ENCODE data around the gene PAQR8. TPM values are rescaled to one million over a fixed set of nuclear protein-coding genes. Genes with fewer than 3 reads are reported as not detected.

Gene PAQR8
- total RNA-seq, 1 donor from 2014 or later = 9.5 TPM

DNA sequence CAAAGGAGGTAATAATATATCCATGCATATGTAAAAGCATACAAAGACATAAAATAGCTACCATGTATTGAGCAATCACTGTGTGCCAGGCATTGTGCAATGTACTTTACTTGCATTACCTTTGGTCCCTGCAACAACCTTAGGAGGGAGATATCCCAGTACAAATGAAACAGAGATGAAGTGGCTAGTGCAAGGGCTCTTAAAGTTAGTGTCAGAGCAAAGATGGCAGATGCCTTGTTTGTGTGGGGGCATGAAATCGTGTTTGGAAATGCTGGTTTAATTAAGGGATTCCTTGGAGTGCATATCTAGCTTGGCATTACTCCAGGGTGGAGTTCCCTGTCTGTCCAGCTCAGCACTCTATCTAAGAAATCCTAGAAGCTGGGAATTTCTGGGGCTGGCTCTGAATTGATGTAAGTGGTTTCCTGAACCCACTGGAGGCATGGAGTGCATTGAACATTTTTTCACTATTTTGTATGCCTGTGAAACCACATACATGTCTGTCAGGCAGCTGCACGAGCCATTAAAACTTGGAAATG, 9.8 kb downstream of the PAQR8 start:
- H3K27ac Mint-ChIP-seq = no peak overlapping the region
- no peaks in the 10 kb centered on the region for H3K4me1 Mint-ChIP-seq
- H3K9me3 Mint-ChIP-seq = peaks cover 7% of the 10 kb centered on the region
- H3K4me3 Mint-ChIP-seq = no peak overlapping the region
- no peaks in the 10 kb centered on the region for H3K27me3 Mint-ChIP-seq (ENCODE audit: low read depth)
- DNase-seq (ENCODE audit: low spot score in 2 of 2, unreplicated experiment in 2 of 2) = no peak
- TF ChIP-seq, protein P1, sequence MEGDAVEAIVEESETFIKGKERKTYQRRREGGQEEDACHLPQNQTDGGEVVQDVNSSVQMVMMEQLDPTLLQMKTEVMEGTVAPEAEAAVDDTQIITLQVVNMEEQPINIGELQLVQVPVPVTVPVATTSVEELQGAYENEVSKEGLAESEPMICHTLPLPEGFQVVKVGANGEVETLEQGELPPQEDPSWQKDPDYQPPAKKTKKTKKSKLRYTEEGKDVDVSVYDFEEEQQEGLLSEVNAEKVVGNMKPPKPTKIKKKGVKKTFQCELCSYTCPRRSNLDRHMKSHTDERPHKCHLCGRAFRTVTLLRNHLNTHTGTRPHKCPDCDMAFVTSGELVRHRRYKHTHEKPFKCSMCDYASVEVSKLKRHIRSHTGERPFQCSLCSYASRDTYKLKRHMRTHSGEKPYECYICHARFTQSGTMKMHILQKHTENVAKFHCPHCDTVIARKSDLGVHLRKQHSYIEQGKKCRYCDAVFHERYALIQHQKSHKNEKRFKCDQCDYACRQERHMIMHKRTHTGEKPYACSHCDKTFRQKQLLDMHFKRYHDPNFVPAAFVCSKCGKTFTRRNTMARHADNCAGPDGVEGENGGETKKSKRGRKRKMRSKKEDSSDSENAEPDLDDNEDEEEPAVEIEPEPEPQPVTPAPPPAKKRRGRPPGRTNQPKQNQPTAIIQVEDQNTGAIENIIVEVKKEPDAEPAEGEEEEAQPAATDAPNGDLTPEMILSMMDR (IDR thresholded peaks at IDR 0.05; ENCODE audit: unreplicated experiment) = no peak
- peaks cover 17% of the 10 kb centered on the region for H3K36me3 Mint-ChIP-seq

DNA sequence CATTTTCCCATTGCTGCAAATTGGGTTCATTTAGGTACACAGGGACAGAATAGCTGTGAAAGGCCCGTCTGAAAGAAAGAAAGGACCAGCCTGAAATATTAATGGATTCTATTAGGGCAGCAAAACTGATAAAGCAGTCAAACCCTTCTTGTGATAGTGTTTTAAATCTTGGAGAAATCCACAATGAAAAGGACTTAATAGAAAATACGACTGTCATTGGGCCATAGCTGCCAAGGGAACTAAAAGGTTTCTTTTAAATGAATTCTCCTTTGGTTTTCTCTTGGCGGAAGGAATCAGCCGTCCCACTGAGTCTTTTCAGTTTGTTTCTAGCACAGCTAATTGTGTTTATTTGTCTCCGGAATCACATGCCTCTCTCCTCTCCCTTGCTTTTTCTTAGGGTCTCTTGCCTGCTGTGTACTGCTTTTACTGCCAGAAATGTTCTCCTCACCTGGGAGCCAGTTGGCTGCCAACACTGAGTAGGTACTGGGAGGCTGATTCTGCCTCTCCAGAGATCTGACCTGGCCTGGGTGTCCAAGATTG, 11.3 kb downstream of the PAQR8 start:
- H3K4me3 Mint-ChIP-seq = no peak overlapping the region
- H3K27me3 Mint-ChIP-seq (ENCODE audit: low read depth) = no peaks in the 10 kb centered on the region
- TF ChIP-seq, protein P1 (IDR thresholded peaks at IDR 0.05; ENCODE audit: unreplicated experiment) = no peak
- H3K9me3 Mint-ChIP-seq = peaks cover 10% of the 10 kb centered on the region
- no peak overlapping the region for H3K27ac Mint-ChIP-seq
- peaks cover 12% of the 10 kb centered on the region for H3K36me3 Mint-ChIP-seq
- H3K4me1 Mint-ChIP-seq = no peaks in the 10 kb centered on the region
- DNase-seq (ENCODE audit: low spot score in 2 of 2, unreplicated experiment in 2 of 2) = no peak

DNA sequence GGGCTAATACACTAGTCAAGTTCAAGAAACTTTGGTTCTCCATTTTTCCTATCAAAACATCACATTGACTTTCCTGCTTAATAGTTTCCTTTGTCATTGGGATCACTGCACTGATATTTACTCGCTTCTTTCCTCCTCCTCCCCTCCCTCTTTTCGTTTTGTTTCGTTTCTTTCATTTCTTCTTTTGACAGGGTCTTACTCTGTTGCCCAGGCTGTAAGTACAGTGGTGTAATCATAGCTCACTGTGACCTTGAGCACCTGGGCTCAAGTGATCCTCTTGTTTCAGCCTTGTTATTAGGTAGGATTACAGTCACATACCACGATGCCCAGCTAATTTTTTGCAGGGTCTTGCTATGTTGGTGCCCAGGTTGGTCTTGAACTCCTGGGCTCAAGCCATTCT, 12.3 kb downstream of the PAQR8 start:
- H3K27ac Mint-ChIP-seq = no peak overlapping the region
- peaks cover 13% of the 10 kb centered on the region for H3K9me3 Mint-ChIP-seq
- no peaks in the 10 kb centered on the region for H3K27me3 Mint-ChIP-seq (ENCODE audit: low read depth)
- no peak for DNase-seq (ENCODE audit: low spot score in 2 of 2, unreplicated experiment in 2 of 2)
- TF ChIP-seq, protein P1 (IDR thresholded peaks at IDR 0.05; ENCODE audit: unreplicated experiment) = no peak
- no peaks in the 10 kb centered on the region for H3K4me1 Mint-ChIP-seq
- peaks cover 12% of the 10 kb centered on the region for H3K36me3 Mint-ChIP-seq
- H3K4me3 Mint-ChIP-seq = no peak overlapping the region

DNA sequence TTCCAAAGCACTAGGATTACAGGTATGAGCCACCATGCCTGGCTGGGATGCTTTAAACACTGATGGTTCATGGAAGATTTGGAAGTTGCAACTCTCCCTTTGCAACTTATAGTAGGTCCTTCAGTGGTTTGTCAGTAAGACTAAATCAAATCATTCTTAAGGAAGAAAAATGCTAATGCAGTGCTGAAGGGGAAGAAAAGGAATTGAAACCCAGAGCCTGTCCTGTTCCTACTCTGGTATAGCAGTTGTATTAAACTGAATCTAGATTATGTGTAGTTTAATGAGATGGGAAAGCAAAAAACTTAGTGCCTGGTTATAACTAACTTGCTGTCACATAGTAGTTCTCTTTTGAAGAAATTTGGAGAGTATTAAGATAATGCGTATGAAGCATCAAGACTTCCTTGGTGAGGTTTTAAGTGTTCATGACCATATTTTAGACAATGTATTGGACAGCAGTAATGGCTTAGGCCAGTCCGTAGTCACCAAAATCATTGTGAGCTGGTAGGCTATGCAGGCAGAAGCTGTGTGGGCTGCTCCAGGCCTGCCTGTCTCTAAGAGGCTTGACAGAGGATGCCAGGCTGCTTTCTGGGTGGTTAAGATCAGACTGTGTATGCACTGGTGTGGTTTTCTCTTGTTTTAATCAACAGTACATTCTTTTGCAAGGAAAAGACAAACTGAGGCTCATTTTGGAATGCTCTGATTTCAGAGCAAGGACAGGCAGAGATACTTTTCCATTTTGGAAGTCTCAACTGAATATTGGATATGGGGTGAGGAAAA, 14.0 kb downstream of the PAQR8 start:
- Mint-ChIP-seq H3K9me3 (peaks cover 13% of the 10 kb centered on the region), H3K36me3 (peaks cover 12% of the 10 kb centered on the region), H3K4me1 (no peaks in the 10 kb centered on the region), H3K27ac (no peak overlapping the region), H3K4me3 (no peak overlapping the region), H3K27me3 (ENCODE audit: low read depth) (no peaks in the 10 kb centered on the region)
- DNase-seq (ENCODE audit: low spot score in 2 of 2, unreplicated experiment in 2 of 2) = no peak
- TF ChIP-seq, protein P1 (IDR thresholded peaks at IDR 0.05; ENCODE audit: unreplicated experiment) = no peak

DNA sequence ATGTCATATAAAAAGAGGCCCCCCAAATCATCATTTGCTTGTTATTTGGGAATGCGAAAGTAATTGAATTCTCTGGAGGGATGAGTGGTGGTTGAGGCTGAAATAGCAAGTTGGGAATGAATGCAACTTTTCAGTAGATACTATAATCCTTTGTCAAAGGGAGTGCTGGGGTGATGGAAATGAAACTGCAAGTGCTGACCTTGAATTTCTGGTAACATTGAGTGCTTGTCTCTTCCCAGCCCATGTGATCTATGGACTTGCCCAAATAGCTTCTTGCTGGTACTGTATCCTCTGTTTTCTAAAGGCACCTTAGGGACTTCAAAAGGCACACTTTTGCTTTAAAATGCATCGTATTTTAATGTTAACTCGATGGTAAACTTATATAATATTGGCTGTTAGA, 14.8 kb downstream of the PAQR8 start:
- no peaks in the 10 kb centered on the region for H3K27me3 Mint-ChIP-seq (ENCODE audit: low read depth)
- no peak for DNase-seq (ENCODE audit: low spot score in 2 of 2, unreplicated experiment in 2 of 2)
- H3K9me3 Mint-ChIP-seq = peaks cover 13% of the 10 kb centered on the region
- H3K36me3 Mint-ChIP-seq = peaks cover 12% of the 10 kb centered on the region
- TF ChIP-seq, protein P1 (IDR thresholded peaks at IDR 0.05; ENCODE audit: unreplicated experiment) = no peak
- H3K27ac Mint-ChIP-seq = no peak overlapping the region
- no peak overlapping the region for H3K4me3 Mint-ChIP-seq
- H3K4me1 Mint-ChIP-seq = no peaks in the 10 kb centered on the region
